SK-N-SH treated with all-trans-retinoic acid at 6 μM for 48 hours (cell line): ENCODE data around the gene PRKAR1B.

Experiments
- ATAC-seq: fragments of 200-7000 bp; cut with Tn5 transposase; 3 replicates; pipeline ENCODE4 v1.9.1; 2020; ENCODE audit warnings: mild to moderate bottlenecking, moderate library complexity
- ARNTL ChIP-seq: fragments of 450-650 bp; formaldehyde crosslinking; IDR thresholded peaks from 2 replicates; pipeline ENCODE4 v1.5.0; 2020; ENCODE audit warnings: low read depth, mild to moderate bottlenecking, moderate library complexity, borderline replicate concordance
- BACH2 ChIP-seq: fragments of 250-450 bp; sonication (Bioruptor Pico); IDR thresholded peaks from 2 replicates; pipeline ENCODE4 v1.9.0; 2021; ENCODE audit warnings: mild to moderate bottlenecking, borderline replicate concordance
- CSDC2 ChIP-seq: fragments of 250-450 bp; sonication (Bioruptor Pico); IDR thresholded peaks from 2 replicates; pipeline ENCODE4 v1.5.0; 2020; ENCODE audit warnings: mild to moderate bottlenecking, moderate library complexity
- CSRNP3 ChIP-seq: fragments of 250-450 bp; sonication (Bioruptor Pico); IDR thresholded peaks from 2 replicates; pipeline ENCODE4 v1.5.1; 2021; ENCODE audit warnings: mild to moderate bottlenecking, moderate library complexity
- ESRRG ChIP-seq: fragments of 250-450 bp; sonication (Bioruptor Pico); IDR thresholded peaks from 2 replicates; pipeline ENCODE4 v1.6.1; 2021; ENCODE audit warnings: mild to moderate bottlenecking
- GLIS3 ChIP-seq: fragments of 250-450 bp; sonication (Bioruptor Pico); IDR thresholded peaks from 2 replicates; pipeline ENCODE4 v1.5.0; 2020; ENCODE audit warnings: mild to moderate bottlenecking, moderate library complexity
- ISL1 ChIP-seq: fragments of 250-450 bp; sonication (Bioruptor Pico); IDR thresholded peaks from 2 replicates; pipeline ENCODE4 v2.1.2; 2022; ENCODE audit warnings: mild to moderate bottlenecking, moderate library complexity
- OSR1 ChIP-seq: fragments of 250-450 bp; sonication (Bioruptor Pico); IDR thresholded peaks from 2 replicates; pipeline ENCODE4 v1.8.0; 2022; ENCODE audit warnings: moderate library complexity, mild to moderate bottlenecking, inconsistent platforms
- PATZ1 ChIP-seq: fragments of 250-450 bp; sonication (Bioruptor Pico); IDR thresholded peaks from 2 replicates; pipeline ENCODE4 v1.8.0; 2020; ENCODE audit warnings: mild to moderate bottlenecking, moderate library complexity, borderline replicate concordance
- POU6F1 ChIP-seq: fragments of 250-450 bp; sonication (Bioruptor Pico); IDR thresholded peaks from 2 replicates; pipeline ENCODE4 v1.8.0; 2021; ENCODE audit warnings: low read depth, mild to moderate bottlenecking, moderate library complexity, borderline replicate concordance
- PPARA ChIP-seq: fragments of 250-450 bp; sonication (Bioruptor Pico); IDR thresholded peaks from 2 replicates; pipeline ENCODE4 v1.5.0; 2020; ENCODE audit warnings: mild to moderate bottlenecking, borderline replicate concordance
- RARB ChIP-seq: fragments of 250-450 bp; sonication (Bioruptor Pico); IDR thresholded peaks from 2 replicates; pipeline ENCODE4 v1.8.0; 2021; ENCODE audit warnings: mild to moderate bottlenecking, moderate library complexity
- SNAI2 ChIP-seq: fragments of 250-450 bp; sonication (Bioruptor Pico); IDR thresholded peaks from 2 replicates; pipeline ENCODE4 v1.5.0; 2020; ENCODE audit warnings: mild to moderate bottlenecking, moderate library complexity
- TCF4 ChIP-seq: fragments of 250-450 bp; sonication (Bioruptor Pico); IDR thresholded peaks from 2 replicates; pipeline ENCODE4 v1.8.0; 2021; ENCODE audit warnings: mild to moderate bottlenecking, moderate library complexity, borderline replicate concordance
- TOX ChIP-seq: fragments of 250-450 bp; sonication (Bioruptor Pico); IDR thresholded peaks from 2 replicates; pipeline ENCODE4 v1.8.0; 2021; ENCODE audit warnings: mild to moderate bottlenecking, moderate library complexity, borderline replicate concordance
- ZC3H10 ChIP-seq: fragments of 250-450 bp; sonication (Bioruptor Pico); IDR thresholded peaks from 2 replicates; pipeline ENCODE4 v1.5.1; 2021; ENCODE audit warnings: mild to moderate bottlenecking, moderate library complexity
- ZFP3 ChIP-seq: fragments of 250-450 bp; sonication (Bioruptor Pico); IDR thresholded peaks from 2 replicates; pipeline ENCODE4 v1.5.0; 2020; ENCODE audit warnings: mild to moderate bottlenecking, moderate library complexity
- ZNF565 ChIP-seq: fragments of 450-650 bp; formaldehyde crosslinking; conservative IDR thresholded peaks from 2 replicates; pipeline ENCODE4 v1.5.0; 2020; ENCODE audit warnings: low read depth, mild to moderate bottlenecking, moderate library complexity
- ZNF70 ChIP-seq: fragments of 450-650 bp; formaldehyde crosslinking; IDR thresholded peaks from 2 replicates; pipeline ENCODE4 v1.5.0; 2020; ENCODE audit warnings: mild to moderate bottlenecking, moderate library complexity
- ZNF8 ChIP-seq: fragments of 450-650 bp; formaldehyde crosslinking; IDR thresholded peaks from 2 replicates; pipeline ENCODE4 v1.5.0; 2020; ENCODE audit warnings: mild to moderate bottlenecking, moderate library complexity
- TF ChIP-seq, protein P1 (sequence below): fragments of 250-450 bp; sonication (Bioruptor Pico); IDR thresholded peaks from 2 replicates; pipeline ENCODE4 v1.5.0; 2020; ENCODE audit warnings: mild to moderate bottlenecking, moderate library complexity

PRKAR1B gene

GRCh38 chr7:571718-572415 is 155.2 kb downstream of the PRKAR1B start:
- TF ChIP-seq ZFP3 (CRISPR knock-in tag), result no peak
- TF ChIP-seq ARNTL (CRISPR knock-in tag), result no peak
- no peak for TF ChIP-seq ZNF70 (CRISPR knock-in tag)
- no peak for TF ChIP-seq POU6F1 (CRISPR knock-in tag)
- TF ChIP-seq ESRRG, result no peak
- no peak for TF ChIP-seq TCF4 (CRISPR knock-in tag)
- TF ChIP-seq ZC3H10 (CRISPR knock-in tag), result no peak
- TF ChIP-seq PATZ1, result no peak
- TF ChIP-seq BACH2 (CRISPR knock-in tag), result no peak
- TF ChIP-seq ZNF565 (CRISPR knock-in tag), result no peak
- TF ChIP-seq SNAI2, result no peak
- no peak for TF ChIP-seq GLIS3 (CRISPR knock-in tag)
- TF ChIP-seq ISL1 (CRISPR knock-in tag), result no peak
- no peak for TF ChIP-seq CSRNP3 (CRISPR knock-in tag)
- no peak for TF ChIP-seq PPARA (CRISPR knock-in tag)
- TF ChIP-seq RARB (CRISPR knock-in tag), result no peak
- TF ChIP-seq ZNF8, result no peak
- no peak for TF ChIP-seq TOX (CRISPR knock-in tag)
- no peak for TF ChIP-seq OSR1 (CRISPR knock-in tag)
- no peak for ATAC-seq

GRCh38 chr7:571096-571717 is 155.9 kb downstream of the PRKAR1B start:
- no peak for TF ChIP-seq TOX (CRISPR knock-in tag)
- TF ChIP-seq CSRNP3 (CRISPR knock-in tag), result no peak
- TF ChIP-seq SNAI2, result no peak
- TF ChIP-seq CSDC2, result no peak
- TF ChIP-seq PATZ1, result no peak
- TF ChIP-seq BACH2 (CRISPR knock-in tag), result no peak
- no peak for TF ChIP-seq ZC3H10 (CRISPR knock-in tag)
- TF ChIP-seq ISL1 (CRISPR knock-in tag), result no peak
- TF ChIP-seq, protein P1, sequence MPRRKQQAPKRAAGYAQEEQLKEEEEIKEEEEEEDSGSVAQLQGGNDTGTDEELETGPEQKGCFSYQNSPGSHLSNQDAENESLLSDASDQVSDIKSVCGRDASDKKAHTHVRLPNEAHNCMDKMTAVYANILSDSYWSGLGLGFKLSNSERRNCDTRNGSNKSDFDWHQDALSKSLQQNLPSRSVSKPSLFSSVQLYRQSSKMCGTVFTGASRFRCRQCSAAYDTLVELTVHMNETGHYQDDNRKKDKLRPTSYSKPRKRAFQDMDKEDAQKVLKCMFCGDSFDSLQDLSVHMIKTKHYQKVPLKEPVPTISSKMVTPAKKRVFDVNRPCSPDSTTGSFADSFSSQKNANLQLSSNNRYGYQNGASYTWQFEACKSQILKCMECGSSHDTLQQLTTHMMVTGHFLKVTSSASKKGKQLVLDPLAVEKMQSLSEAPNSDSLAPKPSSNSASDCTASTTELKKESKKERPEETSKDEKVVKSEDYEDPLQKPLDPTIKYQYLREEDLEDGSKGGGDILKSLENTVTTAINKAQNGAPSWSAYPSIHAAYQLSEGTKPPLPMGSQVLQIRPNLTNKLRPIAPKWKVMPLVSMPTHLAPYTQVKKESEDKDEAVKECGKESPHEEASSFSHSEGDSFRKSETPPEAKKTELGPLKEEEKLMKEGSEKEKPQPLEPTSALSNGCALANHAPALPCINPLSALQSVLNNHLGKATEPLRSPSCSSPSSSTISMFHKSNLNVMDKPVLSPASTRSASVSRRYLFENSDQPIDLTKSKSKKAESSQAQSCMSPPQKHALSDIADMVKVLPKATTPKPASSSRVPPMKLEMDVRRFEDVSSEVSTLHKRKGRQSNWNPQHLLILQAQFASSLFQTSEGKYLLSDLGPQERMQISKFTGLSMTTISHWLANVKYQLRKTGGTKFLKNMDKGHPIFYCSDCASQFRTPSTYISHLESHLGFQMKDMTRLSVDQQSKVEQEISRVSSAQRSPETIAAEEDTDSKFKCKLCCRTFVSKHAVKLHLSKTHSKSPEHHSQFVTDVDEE (CRISPR knock-in tag), result no peak
- no peak for ATAC-seq
